Mesenchymal stem cell (in vitro differentiated cells and primary cell): Measurements from ENCODE around the gene TRAM2.

ENCODE experiments used
- DNase-seq: peaks from one replicate; pipeline ENCODE4 v3.0.0-alpha.2; 2013
- H2AFZ ChIP-seq: one replicate; pipeline ENCODE4 v1.6.1; 2013; ENCODE audit warnings: low read depth, mild to moderate bottlenecking, control low read depth, inconsistent platforms, low read length, moderate library complexity
- H2AK5ac ChIP-seq: 2 replicates; pipeline ENCODE4 v1.6.1; 2013; ENCODE audit warnings: low read length, moderate library complexity, mild to moderate bottlenecking, inconsistent platforms; ENCODE audit not compliant: severe bottlenecking
- H2BK120ac ChIP-seq: one replicate; pipeline ENCODE4 v1.6.1; 2013; ENCODE audit warnings: low read depth, mild to moderate bottlenecking, inconsistent platforms, low read length, moderate library complexity
- H2BK12ac ChIP-seq, 2 experiments: one replicate each; pipeline ENCODE4 v1.6.1; 2013; ENCODE audit warnings: inconsistent platforms in 2 of 2, low read length in 2 of 2, mild to moderate bottlenecking in 2 of 2, moderate library complexity in 2 of 2, control low read depth in 1 of 2
- H2BK15ac ChIP-seq: one replicate; pipeline ENCODE4 v1.6.1; 2013; ENCODE audit warnings: mild to moderate bottlenecking, low read depth, inconsistent platforms; ENCODE audit not compliant: poor library complexity, severe bottlenecking
- H2BK5ac ChIP-seq: 2 replicates; pipeline ENCODE4 v1.6.1; 2013; ENCODE audit warnings: low read depth, mild to moderate bottlenecking, low read length, control low read depth, inconsistent platforms; ENCODE audit not compliant: poor library complexity, severe bottlenecking
- H3K14ac ChIP-seq, 2 experiments: one replicate each; pipeline ENCODE4 v1.6.1; 2013; ENCODE audit warnings: inconsistent platforms in 2 of 2, low read length in 2 of 2, control low read depth in 1 of 2, mild to moderate bottlenecking in 1 of 2, moderate library complexity in 1 of 2
- H3K18ac ChIP-seq, 2 experiments: one replicate each; pipeline ENCODE4 v1.6.1; 2013; ENCODE audit warnings: inconsistent platforms in 2 of 2, low read length in 2 of 2, control low read depth in 1 of 2, low read depth in 1 of 2, mild to moderate bottlenecking in 1 of 2
- H3K23ac ChIP-seq, 2 experiments: one replicate each; pipeline ENCODE4 v1.6.1; 2013; ENCODE audit warnings: inconsistent platforms in 2 of 2, low read length in 2 of 2, mild to moderate bottlenecking in 2 of 2, moderate library complexity in 2 of 2, control low read depth in 1 of 2
- H3K27ac ChIP-seq: 2 replicates; pipeline ENCODE4 v1.5.1; 2013; ENCODE audit warnings: mild to moderate bottlenecking, moderate library complexity, low read length, control low read depth, inconsistent platforms; ENCODE audit not compliant: poor library complexity, severe bottlenecking
- H3K27me3 ChIP-seq, 2 experiments: 2 replicates each; pipeline versions ENCODE4 v1.6.1 to v1.7.0; 2013; ENCODE audit warnings: low read length in 2 of 2, mild to moderate bottlenecking in 2 of 2, moderate library complexity in 2 of 2, control low read depth in 1 of 2, inconsistent platforms in 1 of 2; ENCODE audit not compliant: control insufficient read depth in 1 of 2, insufficient read depth in 1 of 2
- H3K36me3 ChIP-seq, 2 experiments: 2 replicates each; pipeline versions ENCODE4 v1.6.1 to v1.7.0; 2013; ENCODE audit warnings: low read length in 2 of 2, control low read depth in 1 of 2, inconsistent platforms in 1 of 2, low read depth in 1 of 2, mild to moderate bottlenecking in 1 of 2; ENCODE audit not compliant: insufficient read depth in 2 of 2, control insufficient read depth in 1 of 2
- H3K4ac ChIP-seq, 2 experiments: one replicate each; pipeline ENCODE4 v1.6.1; 2013; ENCODE audit warnings: inconsistent platforms in 2 of 2, low read length in 2 of 2, mild to moderate bottlenecking in 2 of 2, moderate library complexity in 2 of 2, control low read depth in 1 of 2, low read depth in 1 of 2
- H3K4me1 ChIP-seq: 2 replicates; pipeline ENCODE4 v1.6.1; 2013; ENCODE audit warnings: low read depth, low read length, control low read depth; ENCODE audit not compliant: control insufficient read depth, insufficient read depth
- H3K4me2 ChIP-seq: 2 replicates; pipeline ENCODE4 v1.6.1; 2013; ENCODE audit warnings: low read length, mild to moderate bottlenecking, inconsistent platforms; ENCODE audit not compliant: poor library complexity, severe bottlenecking
- H3K4me3 ChIP-seq, 2 experiments: 2 replicates each; pipeline versions ENCODE4 v1.5.1 to v1.7.0; 2013; ENCODE audit warnings: low read length in 2 of 2, mild to moderate bottlenecking in 2 of 2, control low read depth in 1 of 2, low read depth in 1 of 2; ENCODE audit not compliant: insufficient read depth in 1 of 2
- H3K79me1 ChIP-seq: replicated peaks from 2 replicates; pipeline ENCODE4 v1.6.1; 2013; ENCODE audit warnings: mild to moderate bottlenecking, control low read depth, low read length, inconsistent platforms; ENCODE audit not compliant: poor library complexity, severe bottlenecking
- H3K9ac ChIP-seq: 2 replicates; pipeline ENCODE4 v1.7.0; 2013; ENCODE audit warnings: mild to moderate bottlenecking, low read length, moderate library complexity
- H3K9me3 ChIP-seq: 2 replicates; pipeline ENCODE4 v1.7.0; 2013; ENCODE audit warnings: mild to moderate bottlenecking, low read length; ENCODE audit not compliant: control insufficient read depth
- H4K8ac ChIP-seq: one replicate; pipeline ENCODE4 v1.6.1; 2013; ENCODE audit warnings: inconsistent platforms, mild to moderate bottlenecking, low read length, moderate library complexity
- H4K91ac ChIP-seq: one replicate; pipeline ENCODE4 v1.6.1; 2013; ENCODE audit warnings: mild to moderate bottlenecking, low read length, inconsistent platforms
- WGBS: methylation state at CpG from one replicate; pipeline ENCODE4 v1.1.7; 2013; ENCODE audit warnings: mixed read lengths; 5-methylcytosine and 5-hydroxymethylcytosine counted together

Gene TRAM2

GRCh38 chr6:52539607-52540006, 37.3 kb downstream of the TRAM2 start:
- peak overlapping the region; percentile 94 for H3K27ac ChIP-seq
- H2AK5ac ChIP-seq, result peak overlapping the region; percentile 54
- no peak overlapping the region for H3K14ac ChIP-seq
- peak overlapping the region; percentile 6 for H4K91ac ChIP-seq
- no peak overlapping the region for H2BK120ac ChIP-seq
- no peak overlapping the region for H2BK15ac ChIP-seq
- H3K79me1 ChIP-seq, result peaks cover 6% of the 10 kb centered on the region
- peak overlapping the region; percentile 71 for H2BK5ac ChIP-seq
- peak overlapping the region in 1 of 2 experiments; percentile 21 for H3K4ac ChIP-seq
- no peak overlapping the region for H3K4me3 ChIP-seq
- H3K4me2 ChIP-seq, result no peak overlapping the region
- H3K9ac ChIP-seq, result peak overlapping the region; percentile 34
- H2BK12ac ChIP-seq, result peak overlapping the region; percentile 24 to 69
- WGBS, result 11% methylated on average over 3 of the region's 6 CpGs
- H3K4me1 ChIP-seq, result peaks cover 38% of the 10 kb centered on the region
- H4K8ac ChIP-seq, result peak overlapping the region; percentile 16
- H3K36me3 ChIP-seq, result peaks cover 13 to 47% of the 10 kb centered on the region in 2 experiments
- no peak overlapping the region for H2AFZ ChIP-seq
- H3K9me3 ChIP-seq, result no peaks in the 10 kb centered on the region
- H3K27me3 ChIP-seq, result no peaks in the 10 kb centered on the region
- DNase-seq, result peak; percentile 82
- H3K18ac ChIP-seq, result peak overlapping the region; percentile 11 to 28
- H3K23ac ChIP-seq, result no peak overlapping the region

- peak overlapping the region in 1 of 2 experiments; percentile 69 for H3K18ac ChIP-seq
- H3K23ac ChIP-seq, result no peak overlapping the region
- no peak overlapping the region for H2BK15ac ChIP-seq
- H2AFZ ChIP-seq, result no peak overlapping the region
- 4% methylated on average over 5 of the region's 5 CpGs for WGBS
- no peak overlapping the region for H3K14ac ChIP-seq
- no peaks in the 10 kb centered on the region for H3K9me3 ChIP-seq
- peak; percentile 69 for DNase-seq
- H3K27me3 ChIP-seq, result no peaks in the 10 kb centered on the region
- peak overlapping the region; percentile 13 for H3K4me2 ChIP-seq
- no peak overlapping the region for H2BK120ac ChIP-seq
- peak overlapping the region in 1 of 2 experiments; percentile 38 for H2BK12ac ChIP-seq
- H2AK5ac ChIP-seq, result peak overlapping the region; percentile 68
- H2BK5ac ChIP-seq, result peak overlapping the region; percentile 33
- H4K8ac ChIP-seq, result no peak overlapping the region
- peaks cover 36% of the 10 kb centered on the region for H3K4me1 ChIP-seq
- no peak overlapping the region for H4K91ac ChIP-seq
- no peak overlapping the region for H3K4ac ChIP-seq
- H3K36me3 ChIP-seq, result peaks cover 19 to 49% of the 10 kb centered on the region in 2 experiments
- peak overlapping the region; percentile 34 for H3K9ac ChIP-seq
- no peak overlapping the region for H3K4me3 ChIP-seq
- H3K27ac ChIP-seq, result peak overlapping the region; percentile 94
- peaks cover 6% of the 10 kb centered on the region for H3K79me1 ChIP-seq
These were observed 37.9 kb downstream of the TRAM2 start for GRCh38 chr6:52538901-52539354.

GRCh38 chr6:52538252-52538900, 38.5 kb downstream of the TRAM2 start:
- WGBS, result 85% methylated on average over 4 of the region's 5 CpGs
- peak overlapping the region; percentile 33 for H2BK5ac ChIP-seq

GRCh38 chr6:52537001-52537753, 39.7 kb downstream of the TRAM2 start:
- DNase-seq, result no peak
- Histone ChIP-seq H3K4me3 (no peak overlapping the region), H3K4ac (peak overlapping the region; percentile 42 to 99), H3K18ac (peak overlapping the region; percentile 84 to 87), H4K91ac (peak overlapping the region; percentile 57), H3K27ac (peak overlapping the region; percentile 94), H3K79me1 (peaks cover 8% of the 10 kb centered on the region), H2BK120ac (no peak overlapping the region), H3K27me3 (no peaks in the 10 kb centered on the region), H2AK5ac (peak overlapping the region; percentile 97), H3K9ac (peak overlapping the region; percentile 2), H3K9me3 (no peaks in the 10 kb centered on the region), H3K4me2 (no peak overlapping the region), H3K23ac (peak overlapping the region in 1 of 2 experiments; percentile 53), H2BK5ac (no peak overlapping the region), H2BK15ac (no peak overlapping the region), H3K14ac (peak overlapping the region in 1 of 2 experiments; percentile 9), H3K36me3 (peaks cover 27 to 57% of the 10 kb centered on the region in 2 experiments), H2BK12ac (peak overlapping the region; percentile 85 to 98), H2AFZ (no peak overlapping the region), H3K4me1 (peaks cover 37% of the 10 kb centered on the region), H4K8ac (peak overlapping the region; percentile 70)
- 73% methylated on average over 8 of the region's 8 CpGs for WGBS

More at GRCh38 chr6:52538252-52538900, 38.5 kb downstream of the TRAM2 start:
- peaks cover 6% of the 10 kb centered on the region for H3K79me1 ChIP-seq
- H3K27me3 ChIP-seq, result no peaks in the 10 kb centered on the region
- peak overlapping the region; percentile 91 for H4K91ac ChIP-seq
- no peak overlapping the region for H2AFZ ChIP-seq
- peak overlapping the region; percentile 82 for H2BK120ac ChIP-seq
- H3K36me3 ChIP-seq, result peaks cover 25 to 49% of the 10 kb centered on the region in 2 experiments
- peak overlapping the region; percentile 6 to 30 for H3K14ac ChIP-seq
- peaks cover 37% of the 10 kb centered on the region for H3K4me1 ChIP-seq
- H3K9me3 ChIP-seq, result no peaks in the 10 kb centered on the region
- peak overlapping the region; percentile 24 to 65 for H3K4ac ChIP-seq
- H3K23ac ChIP-seq, result peak overlapping the region in 1 of 2 experiments; percentile 46
- H3K4me3 ChIP-seq, result no peak overlapping the region
- no peak for DNase-seq
- peak overlapping the region; percentile 84 to 87 for H3K18ac ChIP-seq
- H3K27ac ChIP-seq, result peak overlapping the region; percentile 94
- H4K8ac ChIP-seq, result peak overlapping the region; percentile 70
- no peak overlapping the region for H3K4me2 ChIP-seq
- peak overlapping the region; percentile 33 to 98 for H2BK12ac ChIP-seq
- H3K9ac ChIP-seq, result peak overlapping the region; percentile 2
- H2BK15ac ChIP-seq, result peak overlapping the region; percentile 60
- H2AK5ac ChIP-seq, result peak overlapping the region; percentile 97
